Caco-2 (cell line): Measurements from ENCODE around the gene TBX4. TPM values are rescaled to one million over a fixed set of nuclear protein-coding genes. Genes with fewer than 3 reads are reported as not detected.

ENCODE experiments used
- BruUV-seq: library from RNA; stranded (reverse); fragments of 400-500 nt; replicated peaks from 2 replicates; lab custom pipeline; 2021; lab: Mats Ljungman, UMichigan
- CTCF ChIA-PET: fragments of 300-600 bp; sonication (Branson Sonifier 250); formaldehyde crosslinking; loops from one replicate; lab custom pipeline; 2022; ENCODE audit warnings: antibody characterized with exemption; lab: Charles Lee
- POLR2A ChIA-PET: fragments of 300-600 bp; sonication (Branson Sonifier 250); formaldehyde crosslinking; loops from one replicate; lab custom pipeline; 2022; ENCODE audit warnings: antibody characterized with exemption; lab: Charles Lee
- DNase-seq, 2 experiments: peaks; one replicate each; pipeline versions ENCODE4 v3.0.0 to v3.0.0-alpha.2; 2020 to 2022
- H3K27me3 ChIP-seq: replicated peaks from 2 replicates; pipeline ENCODE4 v1.6.0; 2011; ENCODE audit warnings: low read length; ENCODE audit not compliant: control insufficient read depth, insufficient read depth
- H3K36me3 ChIP-seq: 2 replicates; pipeline ENCODE4 v1.5.1; 2011; ENCODE audit warnings: low read length; ENCODE audit not compliant: control insufficient read depth, insufficient read depth
- H3K4me1 ChIP-seq: fragments of 250-450 bp; sonication (Bioruptor Pico); 2 replicates; pipeline ENCODE4 v1.5.1; 2020; ENCODE audit warnings: mild to moderate bottlenecking
- H3K4me3 ChIP-seq: 2 replicates; pipeline ENCODE4 v1.5.1; 2011; ENCODE audit warnings: low read depth, mild to moderate bottlenecking, control low read depth, low read length
- H3K9me3 ChIP-seq: fragments of 250-450 bp; sonication (Bioruptor Pico); 2 replicates; pipeline ENCODE4 v1.5.1; 2020; ENCODE audit warnings: mild to moderate bottlenecking, moderate library complexity
- H3K27ac Mint-ChIP-seq: one replicate; pipeline ENCODE4 v1.8.0; 2022; ENCODE audit warnings: mixed read lengths; ENCODE audit not compliant: unreplicated experiment
- H3K27me3 Mint-ChIP-seq: one replicate; pipeline ENCODE4 v1.8.0; 2022; ENCODE audit warnings: mixed read lengths; ENCODE audit not compliant: insufficient read depth, unreplicated experiment
- H3K36me3 Mint-ChIP-seq: one replicate; pipeline ENCODE4 v1.8.0; 2022; ENCODE audit warnings: mild to moderate bottlenecking, mixed read lengths; ENCODE audit not compliant: insufficient read depth, unreplicated experiment
- H3K4me1 Mint-ChIP-seq: one replicate; pipeline ENCODE4 v1.8.0; 2022; ENCODE audit warnings: low read depth, mixed read lengths; ENCODE audit not compliant: unreplicated experiment
- H3K4me3 Mint-ChIP-seq: one replicate; pipeline ENCODE4 v1.8.0; 2022; ENCODE audit warnings: mild to moderate bottlenecking, moderate library complexity, mixed read lengths; ENCODE audit not compliant: unreplicated experiment
- H3K9me3 Mint-ChIP-seq: one replicate; pipeline ENCODE4 v1.8.0; 2022; ENCODE audit warnings: mixed read lengths; ENCODE audit not compliant: unreplicated experiment
- intact Hi-C: fragments of 100-400 bp; cut with micrococcal nuclease; formaldehyde crosslinking; loops from one replicate; pipeline ENCODE4 v1.10.0; 2022; ENCODE audit not compliant: unreplicated experiment
- total RNA-seq: library from RNA; stranded (reverse); gene quantifications from 2 replicates; pipeline ENCODE4 v1.2.3, GENCODE V29; 2022
- TF ChIP-seq, protein P1 (sequence below), 2 experiments: fragments of 200-600 bp in 1 of 2; IDR thresholded peaks; 1 replicate in 1 of 2; 2 replicates in 1 of 2; pipeline versions ENCODE4 v1.5.1 to v1.8.0; 2011 to 2022; ENCODE audit warnings: antibody characterized with exemption in 1 of 2, control low read depth in 1 of 2, inconsistent platforms in 1 of 2, low read depth in 1 of 2, low read length in 1 of 2, mild to moderate bottlenecking in 1 of 2, moderate library complexity in 1 of 2; ENCODE audit not compliant: insufficient read depth in 1 of 2, severe bottlenecking in 1 of 2, unreplicated experiment in 1 of 2

TBX4 gene
- total RNA-seq, 1 experiment from 2014 or later = 2.5 TPM

GRCh38 chr17:61478026-61478789, 26.0 kb downstream of the TBX4 start:
- Mint-ChIP-seq H3K27me3 (no peaks in the 10 kb centered on the region), H3K4me3 (no peak overlapping the region), H3K9me3 (no peaks in the 10 kb centered on the region), H3K27ac (no peak overlapping the region), H3K4me1 (peaks cover 14% of the 10 kb centered on the region), H3K36me3 (peaks cover 5% of the 10 kb centered on the region)
- intact Hi-C loops = no loop called here
- no peaks in the 10 kb centered on the region for H3K27me3 ChIP-seq
- ChIA-PET POLR2A (no interaction called here), CTCF (no interaction called here)
- no peaks in the 10 kb centered on the region for H3K9me3 ChIP-seq
- no TSS peak for BruUV-seq
- TF ChIP-seq, protein P1, sequence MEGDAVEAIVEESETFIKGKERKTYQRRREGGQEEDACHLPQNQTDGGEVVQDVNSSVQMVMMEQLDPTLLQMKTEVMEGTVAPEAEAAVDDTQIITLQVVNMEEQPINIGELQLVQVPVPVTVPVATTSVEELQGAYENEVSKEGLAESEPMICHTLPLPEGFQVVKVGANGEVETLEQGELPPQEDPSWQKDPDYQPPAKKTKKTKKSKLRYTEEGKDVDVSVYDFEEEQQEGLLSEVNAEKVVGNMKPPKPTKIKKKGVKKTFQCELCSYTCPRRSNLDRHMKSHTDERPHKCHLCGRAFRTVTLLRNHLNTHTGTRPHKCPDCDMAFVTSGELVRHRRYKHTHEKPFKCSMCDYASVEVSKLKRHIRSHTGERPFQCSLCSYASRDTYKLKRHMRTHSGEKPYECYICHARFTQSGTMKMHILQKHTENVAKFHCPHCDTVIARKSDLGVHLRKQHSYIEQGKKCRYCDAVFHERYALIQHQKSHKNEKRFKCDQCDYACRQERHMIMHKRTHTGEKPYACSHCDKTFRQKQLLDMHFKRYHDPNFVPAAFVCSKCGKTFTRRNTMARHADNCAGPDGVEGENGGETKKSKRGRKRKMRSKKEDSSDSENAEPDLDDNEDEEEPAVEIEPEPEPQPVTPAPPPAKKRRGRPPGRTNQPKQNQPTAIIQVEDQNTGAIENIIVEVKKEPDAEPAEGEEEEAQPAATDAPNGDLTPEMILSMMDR (IDR thresholded peaks at IDR 0.05; ENCODE audit: insufficient read depth in 1 of 2, low read depth in 1 of 2, low read length in 1 of 2, severe bottlenecking in 1 of 2, unreplicated experiment in 1 of 2) = no peak
- H3K36me3 ChIP-seq = no peaks in the 10 kb centered on the region; the same call in 1 of the 2 replicates
- DNase-seq = peak in 1 of 2 experiments; percentile 27
- H3K4me3 ChIP-seq = no peak overlapping the region
- H3K4me1 ChIP-seq = peaks cover 18% of the 10 kb centered on the region

DNA sequence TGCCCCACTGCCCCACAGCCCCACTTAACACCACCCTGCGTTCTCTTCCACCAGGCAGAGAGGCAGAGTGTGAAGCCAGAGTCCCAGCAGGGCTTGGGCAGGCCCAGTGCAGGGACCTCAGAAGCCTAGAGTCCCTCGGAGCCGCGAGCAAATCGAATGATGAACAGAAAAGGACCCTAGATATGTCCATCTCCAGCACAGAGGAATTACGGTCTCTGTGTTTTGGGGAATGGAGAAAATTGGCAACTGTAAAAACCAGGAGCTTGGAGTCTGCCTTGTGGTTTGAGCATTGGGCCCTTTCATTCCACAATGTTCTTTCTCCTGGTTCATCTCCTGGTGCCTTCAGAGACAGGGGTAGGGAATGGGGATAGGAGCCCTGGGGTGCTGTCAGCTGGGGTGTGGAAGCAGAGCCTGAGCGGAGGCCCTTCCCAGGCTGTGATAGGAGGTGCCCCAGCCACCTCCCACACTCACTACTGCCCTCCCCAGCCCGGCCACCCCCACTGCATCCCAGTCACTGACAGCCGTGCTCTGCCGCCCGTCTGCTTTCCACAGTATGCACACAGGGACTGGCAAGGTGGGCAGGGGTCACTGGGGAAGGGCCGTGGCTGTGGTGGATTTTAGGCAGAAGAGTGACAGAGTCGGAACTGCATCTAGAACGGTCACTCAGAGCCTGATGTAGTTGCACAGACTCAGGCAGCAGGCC, 26.7 kb downstream of the TBX4 start:
- intact Hi-C loops = no loop called here
- H3K4me1 ChIP-seq = peaks cover 18% of the 10 kb centered on the region
- H3K36me3 ChIP-seq = no peaks in the 10 kb centered on the region; the same call in 1 of the 2 replicates
- H3K9me3 ChIP-seq = no peaks in the 10 kb centered on the region
- POLR2A ChIA-PET = no interaction called here
- peak in 1 of 2 experiments; percentile 21 for DNase-seq
- TF ChIP-seq, protein P1 (IDR thresholded peaks at IDR 0.05; ENCODE audit: insufficient read depth in 1 of 2, low read depth in 1 of 2, low read length in 1 of 2, severe bottlenecking in 1 of 2, unreplicated experiment in 1 of 2) = no peak
- no peaks in the 10 kb centered on the region for H3K9me3 Mint-ChIP-seq
- H3K27ac Mint-ChIP-seq = no peak overlapping the region
- H3K4me3 ChIP-seq = no peak overlapping the region
- H3K27me3 ChIP-seq = no peaks in the 10 kb centered on the region
- H3K4me3 Mint-ChIP-seq = no peak overlapping the region
- no TSS peak for BruUV-seq
- H3K27me3 Mint-ChIP-seq = no peaks in the 10 kb centered on the region
- peaks cover 14% of the 10 kb centered on the region for H3K4me1 Mint-ChIP-seq
- CTCF ChIA-PET = no interaction called here
- peaks cover 5% of the 10 kb centered on the region for H3K36me3 Mint-ChIP-seq

GRCh38 chr17:61479493-61480413, 27.5 kb downstream of the TBX4 start:
- H3K9me3 ChIP-seq = no peaks in the 10 kb centered on the region
- H3K9me3 Mint-ChIP-seq = no peaks in the 10 kb centered on the region
- H3K36me3 Mint-ChIP-seq = peaks cover 5% of the 10 kb centered on the region
- ChIA-PET POLR2A (no interaction called here), CTCF (no interaction called here)
- no peak overlapping the region for H3K4me3 ChIP-seq
- peak in 1 of 2 experiments; percentile 26 for DNase-seq
- peaks cover 18% of the 10 kb centered on the region for H3K4me1 ChIP-seq
- no peak overlapping the region for H3K4me3 Mint-ChIP-seq
- intact Hi-C loops = no loop called here
- TF ChIP-seq, protein P1 (IDR thresholded peaks at IDR 0.05; ENCODE audit: insufficient read depth in 1 of 2, low read depth in 1 of 2, low read length in 1 of 2, severe bottlenecking in 1 of 2, unreplicated experiment in 1 of 2) = no peak
- BruUV-seq = no TSS peak
- H3K27me3 Mint-ChIP-seq = no peaks in the 10 kb centered on the region
- no peaks in the 10 kb centered on the region for H3K27me3 ChIP-seq
- peaks cover 14% of the 10 kb centered on the region for H3K4me1 Mint-ChIP-seq
- no peak overlapping the region for H3K27ac Mint-ChIP-seq
- H3K36me3 ChIP-seq = no peaks in the 10 kb centered on the region; the same call in 1 of the 2 replicates
